Astrocyte (in vitro differentiated cells and primary cell): ENCODE measurements around the gene DSE. TPM values are rescaled to one million over a fixed set of nuclear protein-coding genes. Genes with fewer than 3 reads are reported as not detected.

ENCODE experiments used
- DNase-seq: peaks from one replicate; pipeline ENCODE4 v3.0.0-alpha.2; 2010; ENCODE audit warnings: low read depth
- FAIRE-seq: peaks from 2 replicates; lab custom pipeline; 2011; peaks lifted over from hg19 to GRCh38; lab: Jason Lieb, UNC
- H2AFZ ChIP-seq: 2 replicates; pipeline ENCODE4 v1.6.0; 2012; ENCODE audit warnings: low read depth, low read length, inconsistent platforms
- H3K27ac ChIP-seq: 2 replicates; pipeline ENCODE4 v1.5.1; 2011; ENCODE audit warnings: low read depth, low read length, inconsistent platforms
- H3K27me3 ChIP-seq: 2 replicates; pipeline ENCODE4 v1.6.0; 2011; ENCODE audit warnings: low read length, inconsistent platforms; ENCODE audit not compliant: insufficient read depth
- H3K36me3 ChIP-seq: 2 replicates; pipeline ENCODE4 v1.5.1; 2011; ENCODE audit warnings: low read length, inconsistent platforms; ENCODE audit not compliant: insufficient read depth
- H3K4me1 ChIP-seq: 2 replicates; pipeline ENCODE4 v1.5.1; 2011; ENCODE audit warnings: low read length, inconsistent platforms; ENCODE audit not compliant: insufficient read depth
- H3K4me2 ChIP-seq: 2 replicates; pipeline ENCODE4 v1.6.0; 2012; ENCODE audit warnings: low read length, inconsistent platforms
- H3K4me3 ChIP-seq: 2 replicates; pipeline ENCODE4 v1.5.1; 2011; ENCODE audit warnings: low read depth, mild to moderate bottlenecking, low read length, inconsistent platforms; ENCODE audit not compliant: insufficient read depth
- H3K79me2 ChIP-seq: 2 replicates; pipeline ENCODE4 v1.6.0; 2012; ENCODE audit warnings: mild to moderate bottlenecking, low read length, inconsistent platforms; ENCODE audit not compliant: insufficient read depth
- H3K9ac ChIP-seq: 2 replicates; pipeline ENCODE4 v1.6.0; 2012; ENCODE audit warnings: mild to moderate bottlenecking, low read length, inconsistent platforms
- H3K9me3 ChIP-seq: 2 replicates; pipeline ENCODE4 v1.5.1; 2012; ENCODE audit warnings: low read depth, mild to moderate bottlenecking, low read length, inconsistent platforms; ENCODE audit not compliant: insufficient read depth
- H4K20me1 ChIP-seq: 2 replicates; pipeline ENCODE4 v1.6.0; 2012; ENCODE audit warnings: low read length, inconsistent platforms; ENCODE audit not compliant: insufficient read depth
- H3K27ac Mint-ChIP-seq: one replicate; pipeline ENCODE4 v1.8.0; 2021; ENCODE audit warnings: mild to moderate bottlenecking, mixed read lengths; ENCODE audit not compliant: unreplicated experiment
- H3K27me3 Mint-ChIP-seq: one replicate; pipeline ENCODE4 v1.8.0; 2021; ENCODE audit warnings: low read depth, mixed read lengths; ENCODE audit not compliant: unreplicated experiment
- H3K36me3 Mint-ChIP-seq: one replicate; pipeline ENCODE4 v1.8.0; 2021; ENCODE audit warnings: low read depth, mixed read lengths; ENCODE audit not compliant: unreplicated experiment
- H3K4me1 Mint-ChIP-seq: one replicate; pipeline ENCODE4 v1.8.0; 2021; ENCODE audit warnings: low read depth, mixed read lengths; ENCODE audit not compliant: unreplicated experiment
- H3K4me3 Mint-ChIP-seq: one replicate; pipeline ENCODE4 v1.8.0; 2021; ENCODE audit warnings: mild to moderate bottlenecking, moderate library complexity, mixed read lengths; ENCODE audit not compliant: unreplicated experiment
- H3K9me3 Mint-ChIP-seq: one replicate; pipeline ENCODE4 v1.8.0; 2021; ENCODE audit warnings: mild to moderate bottlenecking, mixed read lengths; ENCODE audit not compliant: unreplicated experiment
- CTCF ChIP-seq: IDR thresholded peaks from 2 replicates; pipeline ENCODE4 v1.5.1; 2011; ENCODE audit warnings: low read depth, mild to moderate bottlenecking, inconsistent platforms, low read length, moderate library complexity; ENCODE audit not compliant: insufficient read depth
- EZH2 ChIP-seq: IDR thresholded peaks from 2 replicates; pipeline ENCODE4 v1.6.1; 2012; ENCODE audit warnings: mild to moderate bottlenecking, low read length, inconsistent platforms; ENCODE audit not compliant: insufficient read depth
- total RNA-seq: library from RNA; stranded (reverse); gene quantifications from 2 replicates; pipeline ENCODE4 v1.2.1, GENCODE V29; 2021

DSE gene
- total RNA-seq, 1 donor from 2014 or later = 83.2 TPM

- Mint-ChIP-seq H3K4me3 (no peak overlapping the region), H3K27ac (no peak overlapping the region), H3K27me3 (no peaks in the 10 kb centered on the region), H3K9me3 (no peaks in the 10 kb centered on the region), H3K36me3 (no peaks in the 10 kb centered on the region), H3K4me1 (peaks cover 16% of the 10 kb centered on the region)
- Histone ChIP-seq H2AFZ (no peak overlapping the region), H3K36me3 (no peaks in the 10 kb centered on the region), H3K79me2 (no peaks in the 10 kb centered on the region), H3K9me3 (no peaks in the 10 kb centered on the region), H3K4me3 (no peak overlapping the region), H3K27me3 (no peaks in the 10 kb centered on the region), H3K4me1 (peaks cover 6% of the 10 kb centered on the region), H3K9ac (no peak overlapping the region), H4K20me1 (no peaks in the 10 kb centered on the region), H3K27ac (no peak overlapping the region), H3K4me2 (no peak overlapping the region)
- TF ChIP-seq EZH2 (no peak), CTCF (no peak)
- FAIRE-seq (no peak), DNase-seq (no peak)
Measured at GRCh38 chr6:116452531-116452930, 81.8 kb downstream of the DSE start.

GRCh38 chr6:116456106-116456505 is 85.4 kb downstream of the DSE start:
- Mint-ChIP-seq H3K4me1 (peaks cover 6% of the 10 kb centered on the region), H3K4me3 (no peak overlapping the region), H3K36me3 (no peaks in the 10 kb centered on the region), H3K27ac (no peak overlapping the region), H3K27me3 (peaks cover 23% of the 10 kb centered on the region), H3K9me3 (peaks cover 2% of the 10 kb centered on the region)
- H3K9ac ChIP-seq = no peak overlapping the region
- no peaks in the 10 kb centered on the region for H3K27me3 ChIP-seq
- no peaks in the 10 kb centered on the region for H3K9me3 ChIP-seq
- H3K79me2 ChIP-seq = no peaks in the 10 kb centered on the region
- TF ChIP-seq CTCF (no peak), EZH2 (no peak)
- H3K27ac ChIP-seq = no peak overlapping the region
- H3K4me1 ChIP-seq = no peaks in the 10 kb centered on the region
- no peaks in the 10 kb centered on the region for H4K20me1 ChIP-seq
- FAIRE-seq (no peak), DNase-seq (no peak)
- H3K4me2 ChIP-seq = no peak overlapping the region
- H3K4me3 ChIP-seq = no peak overlapping the region
- no peak overlapping the region for H2AFZ ChIP-seq
- H3K36me3 ChIP-seq = no peaks in the 10 kb centered on the region

DNA sequence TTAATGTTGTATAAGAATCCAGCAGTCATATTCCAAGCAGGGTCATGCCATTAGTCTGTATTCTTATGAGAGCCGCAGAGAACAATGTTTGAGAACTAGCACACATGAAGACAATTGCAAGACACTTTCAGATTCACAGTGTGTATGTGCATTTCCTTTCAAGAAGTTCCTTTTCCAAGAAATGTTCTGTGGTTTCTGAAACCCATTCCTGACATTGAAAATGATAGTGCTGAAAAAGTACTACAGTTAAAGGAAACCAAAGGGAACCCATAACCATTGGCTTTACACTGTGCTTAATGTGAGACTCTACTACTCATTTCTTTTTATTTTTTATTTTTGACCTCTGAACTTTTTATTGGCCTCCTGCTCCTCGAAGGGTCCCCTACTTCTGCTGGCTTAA is 86.2 kb downstream of the DSE start:
- no peak for TF ChIP-seq CTCF
- TF ChIP-seq EZH2 = no peak
- Mint-ChIP-seq H3K9me3 (peaks cover 2% of the 10 kb centered on the region), H3K4me3 (no peak overlapping the region), H3K27me3 (peaks cover 31% of the 10 kb centered on the region), H3K4me1 (peaks cover 2% of the 10 kb centered on the region), H3K36me3 (no peaks in the 10 kb centered on the region), H3K27ac (no peak overlapping the region)
- Histone ChIP-seq H3K4me3 (no peak overlapping the region), H4K20me1 (no peaks in the 10 kb centered on the region), H3K79me2 (no peaks in the 10 kb centered on the region), H2AFZ (no peak overlapping the region), H3K27me3 (peaks cover 3% of the 10 kb centered on the region), H3K4me1 (no peaks in the 10 kb centered on the region), H3K4me2 (no peak overlapping the region), H3K27ac (no peak overlapping the region), H3K9me3 (no peaks in the 10 kb centered on the region), H3K9ac (no peak overlapping the region), H3K36me3 (no peaks in the 10 kb centered on the region)
- FAIRE-seq = no peak
- DNase-seq = no peak
